HepG2 (cell line): ENCODE data around the gene GNA12. TPM values are rescaled to one million over a fixed set of nuclear protein-coding genes. Genes with fewer than 3 reads are reported as not detected.
A peak's percentile ranks its signal among the peaks of the same experiment; 100 is the strongest.

Experiments used
- ATAC-seq: fragments of 200-7000 bp; cut with Tn5 transposase; 3 replicates; pipeline ENCODE4 v1.9.1; 2020; ENCODE audit warnings: mild to moderate bottlenecking, moderate library complexity
- BruUV-seq: library from RNA; stranded (reverse); fragments of 400-500 nt; replicated peaks from 2 replicates; lab custom pipeline; 2021; lab: Mats Ljungman, UMichigan
- CTCF ChIA-PET: fragments of 300-600 bp; formaldehyde crosslinking; extraction: SDS; loops from one replicate; lab custom pipeline; 2021; ENCODE audit warnings: low total read pairs, inconsistent platforms, low intra/inter-chr PET ratio; lab: Yijun Ruan, JAX
- POLR2A ChIA-PET: fragments of 350-600 bp; sonication (Branson Sonifier 250); formaldehyde crosslinking; loops from one replicate; lab custom pipeline; 2020; ENCODE audit warnings: antibody characterized with exemption, inconsistent platforms; lab: Yijun Ruan, JAX
- DNase-seq: peaks from one replicate; pipeline ENCODE4 v3.0.0-alpha.2; 2015; ENCODE audit warnings: low spot score
- FAIRE-seq: peaks from 3 replicates; lab custom pipeline; 2011; peaks lifted over from hg19 to GRCh38; lab: Jason Lieb, UNC
- H2AFZ ChIP-seq: one replicate; pipeline ENCODE4 v1.6.1; 2011; ENCODE audit warnings: low read length, inconsistent platforms
- H3K27ac ChIP-seq: fragments of 300-600 bp; 3 replicates; pipeline ENCODE4 v1.8.0; 2011; ENCODE audit warnings: mixed run types, mild to moderate bottlenecking, mixed read lengths, low read length, inconsistent platforms; ENCODE audit not compliant: insufficient read depth; ENCODE audit errors: extremely low read length
- H3K27me3 ChIP-seq, 2 experiments: fragments of 200-600 bp in 1 of 2; 2 replicates in 1 of 2; 3 replicates in 1 of 2; pipeline versions ENCODE4 v1.6.0 to v1.8.0; 2011; ENCODE audit warnings: low read length in 2 of 2, mild to moderate bottlenecking in 2 of 2, moderate library complexity in 2 of 2, inconsistent platforms in 1 of 2; ENCODE audit not compliant: insufficient read depth in 2 of 2, control insufficient read depth in 1 of 2
- H3K36me3 ChIP-seq, 2 experiments: fragments of 200-600 bp in 1 of 2; replicated peaks in 1 of 2; 2 replicates in 1 of 2; 3 replicates in 1 of 2; pipeline versions ENCODE4 v1.5.1 to v1.8.0; 2011; ENCODE audit warnings: low read length in 2 of 2, inconsistent platforms in 1 of 2; ENCODE audit not compliant: insufficient read depth in 2 of 2, control insufficient read depth in 1 of 2
- H3K4me1 ChIP-seq: 2 replicates; pipeline ENCODE4 v1.5.1; 2012; ENCODE audit warnings: low read length, inconsistent platforms; ENCODE audit not compliant: insufficient read depth
- H3K4me2 ChIP-seq: 2 replicates; pipeline ENCODE4 v1.6.0; 2011; ENCODE audit warnings: low read depth, low read length, inconsistent platforms
- H3K4me3 ChIP-seq, 3 experiments: fragments of 200-600 bp in 1 of 3; sonication (generic), shearing (Covaris generic) in 1 of 3; replicated peaks in 1 of 3; 2 replicates each; pipeline ENCODE4 v1.5.1; 2011 to 2016; ENCODE audit warnings: low read length in 3 of 3, inconsistent platforms in 2 of 3, low read depth in 2 of 3, mild to moderate bottlenecking in 2 of 3, control low read depth in 1 of 3, mixed read lengths in 1 of 3; ENCODE audit not compliant: insufficient read depth in 1 of 3
- H3K79me2 ChIP-seq: one replicate; pipeline ENCODE4 v1.6.1; 2011; ENCODE audit warnings: low read length, inconsistent platforms; ENCODE audit not compliant: insufficient read depth
- H3K9ac ChIP-seq: 2 replicates; pipeline ENCODE4 v1.6.0; 2011; ENCODE audit warnings: mild to moderate bottlenecking, low read depth, low read length, inconsistent platforms; ENCODE audit not compliant: insufficient read depth
- H3K9me3 ChIP-seq: 2 replicates; pipeline ENCODE4 v1.5.1; 2012; ENCODE audit warnings: mild to moderate bottlenecking, low read length
- H4K20me1 ChIP-seq: 2 replicates; pipeline ENCODE4 v1.6.0; 2011; ENCODE audit warnings: inconsistent platforms, mild to moderate bottlenecking, low read length, moderate library complexity; ENCODE audit not compliant: insufficient read depth
- RFX1 ChIP-seq: fragments of 450-650 bp; IDR thresholded peaks from 2 replicates; pipeline ENCODE4 v1.6.1; 2017
- SMYD3 ChIP-seq: sonication (generic); formaldehyde crosslinking; IDR thresholded peaks from 2 replicates; pipeline ENCODE4 v1.8.1; 2023; ENCODE audit warnings: mild to moderate bottlenecking, missing genetic modification reagents
- SNAI1 ChIP-seq: sonication (generic); formaldehyde crosslinking; IDR thresholded peaks from 2 replicates; pipeline ENCODE4 v1.5.0; 2020; ENCODE audit warnings: mild to moderate bottlenecking, missing genetic modification reagents, borderline replicate concordance
- ZSCAN20 ChIP-seq: sonication (generic); formaldehyde crosslinking; IDR thresholded peaks from 2 replicates; pipeline ENCODE4 v1.4.0; 2020; ENCODE audit warnings: missing genetic modification reagents, mild to moderate bottlenecking, borderline replicate concordance
- WGBS: methylation state at CpG from one replicate; pipeline ENCODE4 v1.1.6; 2017; ENCODE audit warnings: low lambda C conversion rate; 5-methylcytosine and 5-hydroxymethylcytosine counted together
- in situ Hi-C: cut with HindIII; loops from 2 replicates; pipeline ENCODE4 v1.10.0; 2017; ENCODE audit warnings: low pct_unique_long_range_greater_than_20kb; ENCODE audit not compliant: extremely low pct_ligation_motif_present
- intact Hi-C: fragments of 100-400 bp; cut with micrococcal nuclease; formaldehyde crosslinking; loops from one replicate; pipeline ENCODE4 v1.10.0; 2022; ENCODE audit not compliant: unreplicated experiment
- polyA plus RNA-seq, 8 experiments: library from polyadenylated mRNA; depleted of rRNA in 3 of 8; stranded (reverse) in 7 of 8; unstranded in 1 of 8; fragments of >200 nt; fragmentation: Illumina TruSeq in 4 of 8; extraction: Trizol in 4 of 8; gene quantifications; 2 replicates each; pipeline versions ENCODE4 v1.2.1 to v1.2.3, GENCODE V29; 2011 to 2016; ENCODE audit warnings: low read depth in 4 of 8, missing spikeins in 1 of 8, mixed read lengths in 1 of 8; ENCODE audit not compliant: insufficient read depth in 1 of 8
- total RNA-seq, 5 experiments: library from RNA; depleted of rRNA; stranded (reverse); fragments of >200 nt; fragmentation: Illumina TruSeq; extraction: Trizol; gene quantifications; 2 replicates each; pipeline ENCODE4 v1.2.3, GENCODE V29; 2016; ENCODE audit warnings: low read depth in 1 of 5
- TF ChIP-seq, protein P1 (sequence below): sonication (generic); formaldehyde crosslinking; IDR thresholded peaks from 2 replicates; pipeline ENCODE4 v1.8.0; 2022; ENCODE audit warnings: mild to moderate bottlenecking, missing genetic modification reagents, moderate library complexity
- TF ChIP-seq, protein P2 (sequence below): sonication (generic); formaldehyde crosslinking; IDR thresholded peaks from 2 replicates; pipeline ENCODE4 v1.4.0; 2020; ENCODE audit warnings: missing genetic modification reagents, borderline replicate concordance
- TF ChIP-seq, protein P3 (sequence below), 2 experiments: sonication (generic) in 1 of 2; formaldehyde crosslinking in 1 of 2; IDR thresholded peaks; 2 replicates each; pipeline versions ENCODE4 v1.4.0 to v1.6.1; 2018 to 2020; ENCODE audit warnings: missing genetic modification reagents in 2 of 2, borderline replicate concordance in 1 of 2, low read depth in 1 of 2, mild to moderate bottlenecking in 1 of 2, missing biosample characterization in 1 of 2

Gene GNA12
- total and polyA plus RNA-seq, 2 of the 13 experiments (the other 11 are each of a cell fraction or from before 2014, with no cell fraction given) = 16.2 to 50.9 TPM

DNA sequence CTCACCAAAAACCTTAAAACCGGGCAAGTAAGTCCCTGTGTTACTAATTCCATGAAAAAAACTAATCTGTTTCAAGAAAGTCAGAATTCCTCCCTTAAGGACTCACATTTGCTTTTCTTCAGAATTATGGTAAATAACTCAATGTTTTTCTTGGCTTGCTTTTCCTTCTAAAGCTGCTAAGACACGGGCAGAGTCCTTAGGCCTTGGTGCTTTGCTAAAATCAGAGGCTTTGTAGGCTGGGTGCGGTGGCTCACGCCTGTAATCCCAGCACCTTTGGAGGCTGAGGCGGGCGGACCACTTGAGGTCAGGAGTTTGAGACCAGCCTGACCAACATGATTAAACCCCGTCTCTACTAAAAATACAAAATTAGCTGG is 32.0 kb downstream of the GNA12 start:
- ChIA-PET POLR2A (interaction anchor here (0.9 to 1.5 kb wide), 5 partner anchors 8 to 44 kb away, joined by 3 to 5 read pairs (median 3); no protein-coding TSS in a partner anchor), CTCF (no interaction called here)
- Histone ChIP-seq H3K9ac (peak overlapping the region; percentile 66), H3K27ac (peak overlapping the region; percentile 66), H3K4me2 (peak overlapping the region; percentile 86), H4K20me1 (no peaks in the 10 kb centered on the region), H2AFZ (no peak overlapping the region), H3K4me3 (peak overlapping the region; percentile 23 to 61 (median 39); a peak in 5 of 6 replicates), H3K4me1 (peaks cover 69% of the 10 kb centered on the region), H3K79me2 (peaks cover 91% of the 10 kb centered on the region), H3K9me3 (no peaks in the 10 kb centered on the region), H3K27me3 (no peaks in the 10 kb centered on the region), H3K36me3 (0 out of 5 replicates have a peak, but pooled peaks cover 0 to 4% of the 10 kb centered on the region in 2 experiments)
- no peak for FAIRE-seq
- TF ChIP-seq ZSCAN20 (CRISPR knock-in tag) (no peak), SMYD3 (no peak), RFX1 (no peak), SNAI1 (CRISPR knock-in tag) (no peak)
- TF ChIP-seq, protein P1, sequence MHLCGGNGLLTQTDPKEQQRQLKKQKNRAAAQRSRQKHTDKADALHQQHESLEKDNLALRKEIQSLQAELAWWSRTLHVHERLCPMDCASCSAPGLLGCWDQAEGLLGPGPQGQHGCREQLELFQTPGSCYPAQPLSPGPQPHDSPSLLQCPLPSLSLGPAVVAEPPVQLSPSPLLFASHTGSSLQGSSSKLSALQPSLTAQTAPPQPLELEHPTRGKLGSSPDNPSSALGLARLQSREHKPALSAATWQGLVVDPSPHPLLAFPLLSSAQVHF (CRISPR knock-in tag) = no peak
- TF ChIP-seq, protein P2, sequence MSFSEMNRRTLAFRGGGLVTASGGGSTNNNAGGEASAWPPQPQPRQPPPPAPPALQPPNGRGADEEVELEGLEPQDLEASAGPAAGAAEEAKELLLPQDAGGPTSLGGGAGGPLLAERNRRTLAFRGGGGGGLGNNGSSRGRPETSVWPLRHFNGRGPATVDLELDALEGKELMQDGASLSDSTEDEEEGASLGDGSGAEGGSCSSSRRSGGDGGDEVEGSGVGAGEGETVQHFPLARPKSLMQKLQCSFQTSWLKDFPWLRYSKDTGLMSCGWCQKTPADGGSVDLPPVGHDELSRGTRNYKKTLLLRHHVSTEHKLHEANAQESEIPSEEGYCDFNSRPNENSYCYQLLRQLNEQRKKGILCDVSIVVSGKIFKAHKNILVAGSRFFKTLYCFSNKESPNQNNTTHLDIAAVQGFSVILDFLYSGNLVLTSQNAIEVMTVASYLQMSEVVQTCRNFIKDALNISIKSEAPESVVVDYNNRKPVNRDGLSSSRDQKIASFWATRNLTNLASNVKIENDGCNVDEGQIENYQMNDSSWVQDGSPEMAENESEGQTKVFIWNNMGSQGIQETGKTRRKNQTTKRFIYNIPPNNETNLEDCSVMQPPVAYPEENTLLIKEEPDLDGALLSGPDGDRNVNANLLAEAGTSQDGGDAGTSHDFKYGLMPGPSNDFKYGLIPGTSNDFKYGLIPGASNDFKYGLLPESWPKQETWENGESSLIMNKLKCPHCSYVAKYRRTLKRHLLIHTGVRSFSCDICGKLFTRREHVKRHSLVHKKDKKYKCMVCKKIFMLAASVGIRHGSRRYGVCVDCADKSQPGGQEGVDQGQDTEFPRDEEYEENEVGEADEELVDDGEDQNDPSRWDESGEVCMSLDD (CRISPR knock-in tag) = no peak
- TF ChIP-seq, protein P3, sequence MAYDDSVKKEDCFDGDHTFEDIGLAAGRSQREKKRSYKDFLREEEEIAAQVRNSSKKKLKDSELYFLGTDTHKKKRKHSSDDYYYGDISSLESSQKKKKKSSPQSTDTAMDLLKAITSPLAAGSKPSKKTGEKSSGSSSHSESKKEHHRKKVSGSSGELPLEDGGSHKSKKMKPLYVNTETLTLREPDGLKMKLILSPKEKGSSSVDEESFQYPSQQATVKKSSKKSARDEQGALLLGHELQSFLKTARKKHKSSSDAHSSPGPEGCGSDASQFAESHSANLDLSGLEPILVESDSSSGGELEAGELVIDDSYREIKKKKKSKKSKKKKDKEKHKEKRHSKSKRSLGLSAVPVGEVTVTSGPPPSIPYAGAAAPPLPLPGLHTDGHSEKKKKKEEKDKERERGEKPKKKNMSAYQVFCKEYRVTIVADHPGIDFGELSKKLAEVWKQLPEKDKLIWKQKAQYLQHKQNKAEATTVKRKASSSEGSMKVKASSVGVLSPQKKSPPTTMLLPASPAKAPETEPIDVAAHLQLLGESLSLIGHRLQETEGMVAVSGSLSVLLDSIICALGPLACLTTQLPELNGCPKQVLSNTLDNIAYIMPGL (CRISPR knock-in tag; IDR thresholded peaks at IDR 0.05; ENCODE audit: borderline replicate concordance in 1 of 2, low read depth in 1 of 2) = no peak
- no TSS peak for BruUV-seq
- 80% methylated on average over 7 of the region's 7 CpGs for WGBS
- no peak for ATAC-seq
- intact Hi-C loops (no loop called here), in situ Hi-C loops (no loop called here)
- DNase-seq = no peak
